ENCODE measurements around the gene ERLIN1.

GRCh38 chr10:100104300-100104699 is 81.5 kb downstream of the ERLIN1 start:
- TF ChIP-seq GABPA (IDR thresholded peaks at IDR 0.05; ENCODE audit: low read depth) (no peak), CTCF (IDR thresholded peaks at IDR 0.05; ENCODE audit: insufficient read depth, low read length) (no peak), SPI1 (IDR thresholded peaks at IDR 0.05; ENCODE audit: borderline replicate concordance, low read depth) (no peak), POLR2AphosphoS5 (IDR thresholded peaks at IDR 0.05; ENCODE audit: low read depth) (no peak)

Measured in HL-60 (cell line).